H9 (cell line): Measurements from ENCODE around the gene FUT2. TPM values are rescaled to one million over a fixed set of nuclear protein-coding genes. Genes with fewer than 3 reads are reported as not detected.

Source experiments
- DNase-seq: peaks from one replicate; pipeline ENCODE4 v3.0.0-alpha.2; 2017
- H2AFZ ChIP-seq: one replicate; pipeline ENCODE4 v1.6.1; 2013; ENCODE audit warnings: mild to moderate bottlenecking, low read length, control low read depth, moderate library complexity
- H2AK5ac ChIP-seq: 2 replicates; pipeline ENCODE4 v1.6.1; 2013; ENCODE audit warnings: low read length, control low read depth, mixed read lengths; ENCODE audit not compliant: insufficient read length
- H2BK120ac ChIP-seq: one replicate; pipeline ENCODE4 v1.6.1; 2013; ENCODE audit warnings: low read depth, mild to moderate bottlenecking, low read length, control low read depth, inconsistent platforms; ENCODE audit not compliant: poor library complexity, severe bottlenecking
- H2BK12ac ChIP-seq: 2 replicates; pipeline ENCODE4 v1.6.1; 2013; ENCODE audit warnings: low read length, control low read depth, mixed read lengths, low read depth; ENCODE audit not compliant: insufficient read length
- H2BK15ac ChIP-seq: 2 replicates; pipeline ENCODE4 v1.6.1; 2013; ENCODE audit warnings: low read depth, low read length, control low read depth
- H2BK20ac ChIP-seq: one replicate; pipeline ENCODE4 v1.6.1; 2013; ENCODE audit warnings: low read depth, mild to moderate bottlenecking, low read length, control low read depth, inconsistent platforms; ENCODE audit not compliant: poor library complexity, severe bottlenecking
- H2BK5ac ChIP-seq: 2 replicates; pipeline ENCODE4 v1.6.1; 2013; ENCODE audit warnings: low read length, control low read depth, mixed read lengths; ENCODE audit not compliant: insufficient read length
- H3K14ac ChIP-seq: 2 replicates; pipeline ENCODE4 v1.6.1; 2013; ENCODE audit warnings: low read length, control low read depth; ENCODE audit not compliant: insufficient read depth
- H3K18ac ChIP-seq: 2 replicates; pipeline ENCODE4 v1.6.1; 2013; ENCODE audit warnings: low read depth, mild to moderate bottlenecking, mixed read lengths, low read length, control low read depth; ENCODE audit not compliant: insufficient read length
- H3K23ac ChIP-seq: 2 replicates; pipeline ENCODE4 v1.6.1; 2013; ENCODE audit warnings: low read length, control low read depth, mixed read lengths, low read depth; ENCODE audit not compliant: insufficient read length
- H3K23me2 ChIP-seq: 2 replicates; pipeline ENCODE4 v1.6.1; 2013; ENCODE audit warnings: low read depth, mild to moderate bottlenecking, mixed read lengths, low read length, control low read depth; ENCODE audit not compliant: insufficient read length, poor library complexity, severe bottlenecking
- H3K27ac ChIP-seq: 2 replicates; pipeline ENCODE4 v1.5.1; 2013; ENCODE audit warnings: low read length, control low read depth, mixed read lengths, low read depth; ENCODE audit not compliant: insufficient read length
- H3K27me3 ChIP-seq: 2 replicates; pipeline ENCODE4 v1.6.1; 2013; ENCODE audit warnings: low read length, control low read depth, inconsistent platforms; ENCODE audit not compliant: insufficient read depth
- H3K4ac ChIP-seq: 2 replicates; pipeline ENCODE4 v1.6.1; 2013; ENCODE audit warnings: low read depth, mild to moderate bottlenecking, control low read depth, inconsistent platforms, low read length, moderate library complexity
- H3K4me1 ChIP-seq: 2 replicates; pipeline ENCODE4 v1.6.1; 2013; ENCODE audit warnings: low read length, control low read depth, inconsistent platforms; ENCODE audit not compliant: insufficient read depth
- H3K4me2 ChIP-seq: 2 replicates; pipeline ENCODE4 v1.6.1; 2013; ENCODE audit warnings: low read length, control low read depth, mixed read lengths; ENCODE audit not compliant: insufficient read length, insufficient read depth
- H3K56ac ChIP-seq: 2 replicates; pipeline ENCODE4 v1.6.1; 2013; ENCODE audit warnings: low read depth, mild to moderate bottlenecking, mixed read lengths, low read length, control low read depth; ENCODE audit not compliant: insufficient read length
- H3K79me1 ChIP-seq: 2 replicates; pipeline ENCODE4 v1.6.1; 2013; ENCODE audit warnings: low read depth, mild to moderate bottlenecking, moderate library complexity, low read length, control low read depth, inconsistent platforms; ENCODE audit not compliant: insufficient read depth, poor library complexity, severe bottlenecking
- H3K79me2 ChIP-seq: 2 replicates; pipeline ENCODE4 v1.6.1; 2013; ENCODE audit warnings: low read length, control low read depth, inconsistent platforms; ENCODE audit not compliant: insufficient read depth
- H3K9ac ChIP-seq: 2 replicates; pipeline ENCODE4 v1.6.1; 2013; ENCODE audit warnings: low read length, control low read depth, mixed read lengths; ENCODE audit not compliant: insufficient read length; ENCODE audit errors: extremely low read depth
- H3K9me3 ChIP-seq: one replicate; pipeline ENCODE4 v1.6.1; 2013; ENCODE audit warnings: low read depth, low read length, inconsistent platforms; ENCODE audit not compliant: control insufficient read depth
- H3T11ph ChIP-seq: one replicate; pipeline ENCODE4 v1.6.1; 2013; ENCODE audit warnings: mild to moderate bottlenecking, low read length, control low read depth, inconsistent platforms
- H4K20me1 ChIP-seq: one replicate; pipeline ENCODE4 v1.6.1; 2013; ENCODE audit not compliant: control insufficient read depth, insufficient read length, insufficient read depth
- H4K5ac ChIP-seq: 2 replicates; pipeline ENCODE4 v1.6.1; 2013; ENCODE audit warnings: low read depth, mild to moderate bottlenecking, mixed read lengths, low read length, control low read depth; ENCODE audit not compliant: insufficient read length
- H4K8ac ChIP-seq: replicated peaks from 2 replicates; pipeline ENCODE4 v1.6.1; 2013; ENCODE audit warnings: low read length, control low read depth, mixed read lengths, low read depth; ENCODE audit not compliant: insufficient read length
- H4K91ac ChIP-seq: 2 replicates; pipeline ENCODE4 v1.6.1; 2013; ENCODE audit warnings: low read depth, mild to moderate bottlenecking, moderate library complexity, mixed read lengths, low read length, control low read depth; ENCODE audit not compliant: insufficient read length
- H3K27ac Mint-ChIP-seq, 3 experiments: 2 replicates in 2 of 3; 3 replicates in 1 of 3; pipeline ENCODE4 v1.8.0; 2020 to 2021; ENCODE audit warnings: mixed read lengths in 3 of 3, mild to moderate bottlenecking in 1 of 3, moderate library complexity in 1 of 3
- H3K27me3 Mint-ChIP-seq: 2 replicates; pipeline ENCODE4 v1.8.0; 2021; ENCODE audit warnings: low read depth, mild to moderate bottlenecking, moderate library complexity, mixed read lengths
- H3K36me3 Mint-ChIP-seq, 3 experiments: 2 replicates in 2 of 3; 3 replicates in 1 of 3; pipeline ENCODE4 v1.8.0; 2020 to 2021; ENCODE audit warnings: low read depth in 3 of 3, mixed read lengths in 3 of 3; ENCODE audit not compliant: insufficient read depth in 1 of 3
- H3K4me1 Mint-ChIP-seq, 2 experiments: 2 replicates each; pipeline ENCODE4 v1.8.0; 2020; ENCODE audit warnings: mixed read lengths in 2 of 2
- H3K4me3 Mint-ChIP-seq, 2 experiments: 2 replicates in 1 of 2; 3 replicates in 1 of 2; pipeline ENCODE4 v1.8.0; 2020 to 2021; ENCODE audit warnings: mild to moderate bottlenecking in 2 of 2, mixed read lengths in 2 of 2, moderate library complexity in 1 of 2
- H3K9me3 Mint-ChIP-seq, 2 experiments: 2 replicates in 1 of 2; 3 replicates in 1 of 2; pipeline ENCODE4 v1.8.0; 2020; ENCODE audit warnings: mild to moderate bottlenecking in 2 of 2, mixed read lengths in 2 of 2, moderate library complexity in 1 of 2
- whole genome bisulfite sequencing: extraction: QIAGEN DNeasy Blood & Tissue Kit; methylation state at CpG from one replicate; pipeline ENCODE4 v1.1.7; 2013; ENCODE audit warnings: missing lambda C conversion rate, low lambda C conversion rate, mixed read lengths; ENCODE audit not compliant: insufficient read length; ENCODE audit errors: extremely low coverage; 5-methylcytosine and 5-hydroxymethylcytosine counted together
- total RNA-seq: library from RNA; stranded (reverse); gene quantifications from 2 replicates; pipeline ENCODE4 v1.2.1, GENCODE V29; 2021
- TF ChIP-seq, protein P1 (sequence below): fragments of 200-600 bp; sonication (generic); conservative IDR thresholded peaks from 3 replicates; pipeline ENCODE4 v1.8.0; 2021; ENCODE audit warnings: antibody characterized with exemption, mild to moderate bottlenecking

The FUT2 gene
- total RNA-seq, 1 experiment from 2014 or later, result 11.4 TPM

DNA sequence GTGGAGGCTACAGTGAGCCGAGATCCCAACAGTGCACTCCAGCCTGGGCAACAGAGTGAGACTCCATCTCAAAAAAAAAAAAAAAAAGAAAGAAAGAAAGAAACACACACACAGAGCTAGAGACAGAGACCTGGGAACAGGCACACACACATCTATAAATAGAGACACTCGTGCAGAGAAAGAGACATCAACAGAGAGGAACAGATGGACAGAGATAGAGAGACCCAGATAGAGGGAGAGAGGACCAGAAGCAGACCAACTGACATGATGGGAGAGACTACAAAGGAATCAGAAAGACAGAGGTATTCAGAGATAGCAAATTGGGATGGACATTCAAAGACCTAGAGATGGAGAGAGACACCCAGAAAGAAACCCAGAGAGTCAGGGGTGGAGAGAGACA lies 47.6 kb upstream of the FUT2 start:
- Histone ChIP-seq H2BK20ac (no peak overlapping the region), H3K4me2 (no peak overlapping the region), H3K4ac (no peak overlapping the region), H3K14ac (no peak overlapping the region), H2BK120ac (no peak overlapping the region), H3K4me1 (no peaks in the 10 kb centered on the region), H3K23me2 (peaks cover 16% of the 10 kb centered on the region), H3K18ac (no peak overlapping the region), H3K79me2 (no peaks in the 10 kb centered on the region), H2AFZ (no peak overlapping the region), H3K9me3 (no peaks in the 10 kb centered on the region), H3K9ac (no peak overlapping the region), H3K27me3 (no peaks in the 10 kb centered on the region), H4K20me1 (no peaks in the 10 kb centered on the region), H2AK5ac (no peak overlapping the region), H2BK15ac (no peak overlapping the region), H3K23ac (no peak overlapping the region), H4K5ac (no peak overlapping the region), H4K91ac (no peak overlapping the region), H2BK5ac (no peak overlapping the region), H3K56ac (no peak overlapping the region), H2BK12ac (no peak overlapping the region), H3T11ph (no peak overlapping the region), H4K8ac (no peak overlapping the region), H3K27ac (no peak overlapping the region), H3K79me1 (no peaks in the 10 kb centered on the region)
- peaks cover 18% of the 10 kb centered on the region in 2 experiments for H3K4me1 Mint-ChIP-seq
- DNase-seq, result no peak
- WGBS, result no CpG with 5 or more reads among the region's 2 CpGs
- H3K9me3 Mint-ChIP-seq, result peaks cover 0 to 4% of the 10 kb centered on the region in 2 experiments; a peak in 2 of 5 replicates
- TF ChIP-seq, protein P1, sequence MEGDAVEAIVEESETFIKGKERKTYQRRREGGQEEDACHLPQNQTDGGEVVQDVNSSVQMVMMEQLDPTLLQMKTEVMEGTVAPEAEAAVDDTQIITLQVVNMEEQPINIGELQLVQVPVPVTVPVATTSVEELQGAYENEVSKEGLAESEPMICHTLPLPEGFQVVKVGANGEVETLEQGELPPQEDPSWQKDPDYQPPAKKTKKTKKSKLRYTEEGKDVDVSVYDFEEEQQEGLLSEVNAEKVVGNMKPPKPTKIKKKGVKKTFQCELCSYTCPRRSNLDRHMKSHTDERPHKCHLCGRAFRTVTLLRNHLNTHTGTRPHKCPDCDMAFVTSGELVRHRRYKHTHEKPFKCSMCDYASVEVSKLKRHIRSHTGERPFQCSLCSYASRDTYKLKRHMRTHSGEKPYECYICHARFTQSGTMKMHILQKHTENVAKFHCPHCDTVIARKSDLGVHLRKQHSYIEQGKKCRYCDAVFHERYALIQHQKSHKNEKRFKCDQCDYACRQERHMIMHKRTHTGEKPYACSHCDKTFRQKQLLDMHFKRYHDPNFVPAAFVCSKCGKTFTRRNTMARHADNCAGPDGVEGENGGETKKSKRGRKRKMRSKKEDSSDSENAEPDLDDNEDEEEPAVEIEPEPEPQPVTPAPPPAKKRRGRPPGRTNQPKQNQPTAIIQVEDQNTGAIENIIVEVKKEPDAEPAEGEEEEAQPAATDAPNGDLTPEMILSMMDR, result no peak
- no peak overlapping the region for H3K27ac Mint-ChIP-seq
- H3K36me3 Mint-ChIP-seq, result peaks cover 0 to 5% (median 4%) of the 10 kb centered on the region in 3 experiments; a peak in 3 of 7 replicates
- no peak overlapping the region for H3K4me3 Mint-ChIP-seq
- H3K27me3 Mint-ChIP-seq, result peaks cover 3% of the 10 kb centered on the region
